HG03097 (cell line): Measurements from ENCODE around the gene PBX1.

Source experiments
- ATAC-seq: cut with Tn5 transposase; IDR thresholded peaks from one replicate; pipeline ENCODE4 v1.9.1; 2021; ENCODE audit not compliant: unreplicated experiment, low FRiP score

PBX1 gene

GRCh38 chr1:164660412-164660772 lies 101.4 kb downstream of the PBX1 start:
- no peak for ATAC-seq

- no peak for ATAC-seq
These were observed 101.8 kb downstream of the PBX1 start for GRCh38 chr1:164660775-164661174.

- ATAC-seq: no peak
These were observed 103.5 kb downstream of the PBX1 start for GRCh38 chr1:164662462-164662861.

- no peak for ATAC-seq
These were observed 104.0 kb downstream of the PBX1 start for GRCh38 chr1:164662955-164663354.

GRCh38 chr1:164664127-164664526 lies 105.1 kb downstream of the PBX1 start:
- no peak for ATAC-seq

GRCh38 chr1:164667001-164667400 lies 108.0 kb downstream of the PBX1 start:
- no peak for ATAC-seq

GRCh38 chr1:164667600-164667999 lies 108.6 kb downstream of the PBX1 start:
- no peak for ATAC-seq

GRCh38 chr1:164668491-164669400 lies 109.8 kb downstream of the PBX1 start:
- no peak for ATAC-seq

GRCh38 chr1:164670026-164670425 lies 111.0 kb downstream of the PBX1 start:
- no peak for ATAC-seq

- ATAC-seq: no peak
These were observed 111.8 kb downstream of the PBX1 start for GRCh38 chr1:164670786-164671185.

- ATAC-seq: no peak
These were observed 112.5 kb downstream of the PBX1 start for GRCh38 chr1:164671323-164671965.

GRCh38 chr1:164671966-164672571 lies 113.1 kb downstream of the PBX1 start:
- no peak for ATAC-seq

- no peak for ATAC-seq
These were observed 113.6 kb downstream of the PBX1 start for GRCh38 chr1:164672588-164672987.

GRCh38 chr1:164673584-164674214 lies 114.7 kb downstream of the PBX1 start:
- ATAC-seq: no peak

- no peak for ATAC-seq
These were observed 116.4 kb downstream of the PBX1 start for GRCh38 chr1:164675342-164675904.

GRCh38 chr1:164678136-164678700 lies 119.2 kb downstream of the PBX1 start:
- no peak for ATAC-seq

GRCh38 chr1:164682570-164682969 lies 123.6 kb downstream of the PBX1 start:
- ATAC-seq: no peak

GRCh38 chr1:164683235-164683634 lies 124.3 kb downstream of the PBX1 start:
- no peak for ATAC-seq

- ATAC-seq: no peak
These were observed 126.5 kb downstream of the PBX1 start for GRCh38 chr1:164685266-164686035.

- ATAC-seq: no peak
These were observed 128.8 kb downstream of the PBX1 start for GRCh38 chr1:164687777-164688176.
